ENCODE data around the gene SNX8. TPM values are rescaled to one million over a fixed set of nuclear protein-coding genes. Genes with fewer than 3 reads are reported as not detected.

The SNX8 gene
- total RNA-seq, 1 donor from 2014 or later = 12.5 TPM

- peaks cover 0 to 8% (median 8%) of the 10 kb centered on the region in 3 donors for H3K4me1 ChIP-seq (ENCODE audit: control insufficient read depth in 3 of 3, insufficient read depth in 3 of 3, low read length in 3 of 3)
- H3K9me3 ChIP-seq (ENCODE audit: control insufficient read depth in 3 of 3, low read length in 3 of 3) = no peaks in the 10 kb centered on the region
- H3K36me3 ChIP-seq (ENCODE audit: control insufficient read depth in 3 of 3, insufficient read depth in 3 of 3, low read length in 3 of 3) = peaks cover 9 to 22% (median 12%) of the 10 kb centered on the region in 3 donors
- H3K9ac ChIP-seq (ENCODE audit: low read depth in 1 of 3, low read length in 3 of 3) = peak overlapping the region in 1 of 3 donors; percentile 11
- no peak overlapping the region for H3K27ac ChIP-seq (ENCODE audit: low read depth, low read length)
- H3K4me3 ChIP-seq (ENCODE audit: low read length in 3 of 3) = no peak overlapping the region
- no peaks in the 10 kb centered on the region for H3K27me3 ChIP-seq (ENCODE audit: control insufficient read depth in 3 of 3, insufficient read depth in 3 of 3, low read length in 3 of 3)
Observed at GRCh38 chr7:2202901-2203765, 111.1 kb downstream of the SNX8 start.

GRCh38 chr7:2202361-2202761 is 111.9 kb downstream of the SNX8 start:
- H3K27me3 ChIP-seq (ENCODE audit: control insufficient read depth in 3 of 3, insufficient read depth in 3 of 3, low read length in 3 of 3) = no peaks in the 10 kb centered on the region
- H3K9me3 ChIP-seq (ENCODE audit: control insufficient read depth in 3 of 3, low read length in 3 of 3) = no peaks in the 10 kb centered on the region
- peaks cover 3 to 13% (median 10%) of the 10 kb centered on the region in 3 donors for H3K4me1 ChIP-seq (ENCODE audit: control insufficient read depth in 3 of 3, insufficient read depth in 3 of 3, low read length in 3 of 3)

More at GRCh38 chr7:2202361-2202761, 111.9 kb downstream of the SNX8 start:
- no peak overlapping the region for H3K4me3 ChIP-seq (ENCODE audit: low read length in 3 of 3)
- no peak overlapping the region for H3K9ac ChIP-seq (ENCODE audit: low read depth in 1 of 3, low read length in 3 of 3)
- H3K36me3 ChIP-seq (ENCODE audit: control insufficient read depth in 3 of 3, insufficient read depth in 3 of 3, low read length in 3 of 3) = peaks cover 4 to 14% (median 9%) of the 10 kb centered on the region in 3 donors
- no peak overlapping the region for H3K27ac ChIP-seq (ENCODE audit: low read depth, low read length)

Other genes starting within 250 kb of the SNX8 start
- 42.3 TPM for gene MAD1L1, start 81.5 kb downstream of the SNX8 start, total RNA-seq
- gene MRM2, start 72.2 kb downstream of the SNX8 start, total RNA-seq = 16.7 TPM
- 20.9 TPM for gene NUDT1, start 72.2 kb downstream of the SNX8 start, total RNA-seq
- 120 TPM for gene EIF3B, start 40.4 kb upstream of the SNX8 start, total RNA-seq
- gene CHST12, start 89.2 kb upstream of the SNX8 start, total RNA-seq = 1.0 TPM
- gene GRIFIN, start 162.0 kb upstream of the SNX8 start, total RNA-seq = not detected
- 23.0 TPM for gene LFNG, start 205.3 kb upstream of the SNX8 start, total RNA-seq
- gene BRAT1, start 241.1 kb upstream of the SNX8 start, total RNA-seq = 18.3 TPM
- 2.1 TPM for gene IQCE, start 244.5 kb upstream of the SNX8 start, total RNA-seq

Measured in skeletal muscle tissue (tissue), 4 donors.